Cardiac fibroblast (primary cell): ENCODE data around the gene GIPC2.

Experiments used
- DNase-seq, 2 donors: peaks; one replicate each; pipeline versions ENCODE4 v3.0.0 to v3.0.0-alpha.2; 2010; ENCODE audit warnings: low read depth in 2 of 2
- H3K4me3 ChIP-seq, 2 donors: replicated peaks in 1 of 2; 1 replicate in 1 of 2; 2 replicates in 1 of 2; pipeline ENCODE4 v1.5.1; 2011; ENCODE audit warnings: low read depth in 2 of 2, low read length in 2 of 2, mild to moderate bottlenecking in 2 of 2, moderate library complexity in 1 of 2
- CTCF ChIP-seq: IDR thresholded peaks from one replicate; pipeline ENCODE4 v1.5.1; 2011; ENCODE audit warnings: low read depth, mild to moderate bottlenecking, low read length, inconsistent platforms

Gene GIPC2

DNA sequence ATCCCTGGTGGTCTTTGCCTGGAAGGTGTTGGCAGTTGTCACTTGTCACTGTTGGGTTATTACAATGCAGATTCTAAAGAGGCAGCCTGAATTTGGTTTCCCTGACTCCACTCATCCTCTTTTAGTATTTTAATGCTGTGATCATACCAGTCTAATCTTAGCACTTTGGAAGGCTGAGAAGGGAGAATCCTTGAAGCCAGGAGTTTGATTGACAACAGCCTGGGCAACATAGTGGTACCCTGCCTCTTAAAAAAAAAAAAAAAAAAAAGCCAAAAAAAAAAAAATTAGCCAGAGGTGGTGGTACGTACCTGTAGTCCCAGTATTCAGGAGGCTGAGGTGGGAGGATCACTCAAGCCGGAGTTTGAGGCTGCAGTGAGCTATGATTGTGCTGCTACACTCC is 7.7 kb downstream of the GIPC2 start:
- TF ChIP-seq CTCF, result no peak
- H3K4me3 ChIP-seq, result no peak overlapping the region
- DNase-seq, result no peak

DNA sequence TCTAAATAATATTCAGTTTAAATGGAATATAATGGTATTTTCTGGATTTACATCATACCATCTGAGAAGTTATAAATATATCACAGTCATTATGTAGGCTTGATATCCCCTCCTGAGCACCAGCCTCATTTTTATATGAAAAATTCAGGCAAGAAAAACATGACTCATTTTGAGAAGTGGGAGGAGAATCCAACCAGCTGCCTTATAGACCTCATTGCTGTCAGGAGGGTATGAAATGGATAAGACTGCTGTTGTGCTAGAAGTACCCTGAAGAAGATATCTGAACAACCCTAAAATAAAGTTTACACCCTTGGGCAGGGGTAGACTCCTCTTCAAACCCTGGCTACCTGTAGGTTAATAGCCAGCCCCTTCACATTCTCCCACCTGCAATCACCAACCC is 8.8 kb downstream of the GIPC2 start:
- no peak overlapping the region for H3K4me3 ChIP-seq
- no peak for TF ChIP-seq CTCF
- peak in 1 of 2 donors; percentile 31 for DNase-seq

GRCh38 chr1:78054972-78055371 is 9.2 kb downstream of the GIPC2 start:
- H3K4me3 ChIP-seq, result no peak overlapping the region
- TF ChIP-seq CTCF, result no peak
- DNase-seq, result no peak

DNA sequence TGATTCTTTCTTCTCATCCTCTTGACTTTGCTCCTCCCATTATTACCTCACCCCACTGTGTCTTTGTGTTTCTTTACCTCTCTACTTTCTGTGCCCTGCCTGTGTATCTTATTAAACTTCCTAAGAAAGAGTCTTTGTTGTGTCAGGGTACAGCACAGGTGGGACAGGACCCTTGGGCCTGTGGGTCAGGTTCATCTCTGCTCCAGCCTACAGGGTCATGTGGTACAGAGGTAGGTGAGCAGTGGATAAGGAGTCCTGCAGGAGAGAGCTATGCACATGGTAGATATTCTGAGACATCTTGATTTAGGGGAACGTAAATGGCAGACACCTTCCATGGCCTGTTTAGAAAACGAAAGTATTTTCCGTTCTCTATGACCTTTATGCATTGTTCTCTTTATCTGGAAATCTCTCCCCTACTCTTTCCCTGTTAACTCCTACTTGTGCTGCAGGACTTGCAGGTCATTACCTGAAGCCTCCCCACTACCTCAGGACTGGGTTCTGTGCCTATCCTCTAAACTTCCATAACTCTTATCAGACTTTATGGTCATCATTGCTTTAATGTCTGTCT is 9.9 kb downstream of the GIPC2 start:
- DNase-seq, result no peak
- H3K4me3 ChIP-seq, result no peak overlapping the region
- TF ChIP-seq CTCF, result no peak

GRCh38 chr1:78058670-78059069 is 12.9 kb downstream of the GIPC2 start:
- H3K4me3 ChIP-seq, result no peak overlapping the region
- no peak for TF ChIP-seq CTCF
- DNase-seq, result no peak

DNA sequence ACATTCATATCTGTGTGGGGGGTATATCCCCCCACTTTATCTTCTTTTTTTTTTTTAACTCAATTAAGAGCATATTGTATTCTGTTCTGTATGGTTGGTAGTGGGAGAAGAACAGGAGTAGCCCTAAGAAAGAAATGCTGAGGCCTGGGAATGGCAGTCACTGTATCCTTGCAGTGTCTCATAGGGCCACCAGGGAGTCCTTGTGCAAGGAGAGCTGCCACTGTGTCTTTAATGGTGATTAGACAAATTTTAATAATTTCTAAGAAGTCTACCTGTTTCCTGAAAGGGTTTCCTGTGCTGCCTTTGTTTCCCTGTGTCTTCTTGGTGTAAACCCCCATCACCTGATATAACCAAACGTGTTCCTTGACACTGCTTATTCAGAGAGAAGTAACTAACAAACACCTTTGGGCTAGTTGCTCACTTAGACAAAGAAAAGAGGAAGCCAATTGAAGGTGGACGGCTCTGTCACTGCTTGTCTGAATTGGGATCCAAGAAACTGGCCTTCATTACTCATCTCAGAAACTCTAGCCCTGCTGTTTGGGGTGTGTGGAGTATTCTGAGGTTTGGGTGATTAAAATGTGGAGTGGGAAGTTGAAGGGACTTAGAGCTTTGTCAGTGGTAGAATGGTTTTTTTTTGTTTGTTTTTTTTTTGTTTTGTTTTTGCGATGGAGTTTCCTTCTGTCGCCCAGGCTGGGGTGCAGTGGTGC is 15.2 kb downstream of the GIPC2 start:
- TF ChIP-seq CTCF, result no peak
- no peak for DNase-seq
- H3K4me3 ChIP-seq, result no peak overlapping the region
